SK-N-SH treated with all-trans-retinoic acid at 6 μM for 48 hours (cell line): ENCODE measurements around the gene ZNF618.

Source experiments
- ATAC-seq: fragments of 200-7000 bp; cut with Tn5 transposase; 3 replicates; pipeline ENCODE4 v1.9.1; 2020; ENCODE audit warnings: mild to moderate bottlenecking, moderate library complexity
- ARNTL ChIP-seq: fragments of 450-650 bp; formaldehyde crosslinking; IDR thresholded peaks from 2 replicates; pipeline ENCODE4 v1.5.0; 2020; ENCODE audit warnings: low read depth, mild to moderate bottlenecking, moderate library complexity, borderline replicate concordance
- BACH2 ChIP-seq: fragments of 250-450 bp; sonication (Bioruptor Pico); IDR thresholded peaks from 2 replicates; pipeline ENCODE4 v1.9.0; 2021; ENCODE audit warnings: mild to moderate bottlenecking, borderline replicate concordance
- ESRRG ChIP-seq: fragments of 250-450 bp; sonication (Bioruptor Pico); IDR thresholded peaks from 2 replicates; pipeline ENCODE4 v1.6.1; 2021; ENCODE audit warnings: mild to moderate bottlenecking
- GLIS3 ChIP-seq: fragments of 250-450 bp; sonication (Bioruptor Pico); IDR thresholded peaks from 2 replicates; pipeline ENCODE4 v1.5.0; 2020; ENCODE audit warnings: mild to moderate bottlenecking, moderate library complexity
- ISL1 ChIP-seq: fragments of 250-450 bp; sonication (Bioruptor Pico); IDR thresholded peaks from 2 replicates; pipeline ENCODE4 v2.1.2; 2022; ENCODE audit warnings: mild to moderate bottlenecking, moderate library complexity
- OSR1 ChIP-seq: fragments of 250-450 bp; sonication (Bioruptor Pico); IDR thresholded peaks from 2 replicates; pipeline ENCODE4 v1.8.0; 2022; ENCODE audit warnings: moderate library complexity, mild to moderate bottlenecking, inconsistent platforms
- PPARA ChIP-seq: fragments of 250-450 bp; sonication (Bioruptor Pico); IDR thresholded peaks from 2 replicates; pipeline ENCODE4 v1.5.0; 2020; ENCODE audit warnings: mild to moderate bottlenecking, borderline replicate concordance
- RARB ChIP-seq: fragments of 250-450 bp; sonication (Bioruptor Pico); IDR thresholded peaks from 2 replicates; pipeline ENCODE4 v1.8.0; 2021; ENCODE audit warnings: mild to moderate bottlenecking, moderate library complexity
- SNAI2 ChIP-seq: fragments of 250-450 bp; sonication (Bioruptor Pico); IDR thresholded peaks from 2 replicates; pipeline ENCODE4 v1.5.0; 2020; ENCODE audit warnings: mild to moderate bottlenecking, moderate library complexity
- TCF4 ChIP-seq: fragments of 250-450 bp; sonication (Bioruptor Pico); IDR thresholded peaks from 2 replicates; pipeline ENCODE4 v1.8.0; 2021; ENCODE audit warnings: mild to moderate bottlenecking, moderate library complexity, borderline replicate concordance
- TOX ChIP-seq: fragments of 250-450 bp; sonication (Bioruptor Pico); IDR thresholded peaks from 2 replicates; pipeline ENCODE4 v1.8.0; 2021; ENCODE audit warnings: mild to moderate bottlenecking, moderate library complexity, borderline replicate concordance
- ZFP3 ChIP-seq: fragments of 250-450 bp; sonication (Bioruptor Pico); IDR thresholded peaks from 2 replicates; pipeline ENCODE4 v1.5.0; 2020; ENCODE audit warnings: mild to moderate bottlenecking, moderate library complexity
- ZFP30 ChIP-seq: fragments of 450-650 bp; formaldehyde crosslinking; IDR thresholded peaks from 2 replicates; pipeline ENCODE4 v1.5.0; 2022; ENCODE audit warnings: mild to moderate bottlenecking, moderate library complexity
- ZNF565 ChIP-seq: fragments of 450-650 bp; formaldehyde crosslinking; conservative IDR thresholded peaks from 2 replicates; pipeline ENCODE4 v1.5.0; 2020; ENCODE audit warnings: low read depth, mild to moderate bottlenecking, moderate library complexity
- ZNF70 ChIP-seq: fragments of 450-650 bp; formaldehyde crosslinking; IDR thresholded peaks from 2 replicates; pipeline ENCODE4 v1.5.0; 2020; ENCODE audit warnings: mild to moderate bottlenecking, moderate library complexity
- ZNF8 ChIP-seq: fragments of 450-650 bp; formaldehyde crosslinking; IDR thresholded peaks from 2 replicates; pipeline ENCODE4 v1.5.0; 2020; ENCODE audit warnings: mild to moderate bottlenecking, moderate library complexity
- TF ChIP-seq, protein P1 (sequence below): fragments of 250-450 bp; sonication (Bioruptor Pico); IDR thresholded peaks from 2 replicates; pipeline ENCODE4 v1.8.0; 2021; ENCODE audit warnings: low read depth, mild to moderate bottlenecking, moderate library complexity, borderline replicate concordance
- TF ChIP-seq, protein P2 (sequence below): fragments of 250-450 bp; sonication (Bioruptor Pico); IDR thresholded peaks from 2 replicates; pipeline ENCODE4 v1.5.0; 2020; ENCODE audit warnings: mild to moderate bottlenecking, moderate library complexity
- TF ChIP-seq, protein P3 (sequence below): fragments of 250-450 bp; sonication (Bioruptor Pico); IDR thresholded peaks from 2 replicates; pipeline ENCODE4 v1.8.0; 2020; ENCODE audit warnings: mild to moderate bottlenecking, moderate library complexity, borderline replicate concordance
- TF ChIP-seq, protein P4 (sequence below): fragments of 250-450 bp; sonication (Bioruptor Pico); IDR thresholded peaks from 2 replicates; pipeline ENCODE4 v1.5.1; 2021; ENCODE audit warnings: mild to moderate bottlenecking, moderate library complexity

ZNF618 gene

DNA sequence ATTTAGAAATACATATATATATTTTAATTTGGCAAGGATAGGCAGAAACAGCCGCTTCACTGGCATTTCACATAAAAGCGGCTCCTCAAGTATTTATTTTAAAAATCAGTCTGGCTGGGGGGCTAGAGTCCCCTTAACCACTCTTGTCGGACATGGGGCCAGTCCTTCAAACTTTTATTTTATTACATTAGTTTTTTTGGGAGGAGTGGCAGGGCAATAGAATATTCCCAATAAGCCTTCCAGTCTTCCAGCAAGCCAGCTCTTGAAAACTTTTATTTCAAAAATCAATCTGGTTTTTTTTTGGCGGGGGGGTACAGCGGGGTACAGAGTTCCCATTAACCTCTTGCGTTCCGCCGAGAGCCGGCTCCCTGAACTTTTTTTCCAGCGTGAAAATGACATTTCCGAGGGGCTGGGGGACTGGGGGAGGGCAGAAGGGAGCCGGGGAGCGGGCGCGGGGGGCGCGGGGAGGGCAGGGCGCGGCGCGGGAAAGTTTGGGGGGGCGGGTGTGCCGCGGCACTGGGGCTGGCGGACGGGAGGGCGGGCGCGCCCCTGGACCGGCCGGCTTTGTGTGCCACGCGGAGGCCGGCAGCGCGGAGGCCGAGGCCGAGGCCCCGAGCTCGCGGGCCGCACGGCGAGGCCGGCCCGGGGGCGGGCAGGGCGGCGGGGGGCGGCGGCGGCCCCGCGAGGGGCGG lies 504 bp upstream of the ZNF618 start (continued):
- TF ChIP-seq, protein P1, sequence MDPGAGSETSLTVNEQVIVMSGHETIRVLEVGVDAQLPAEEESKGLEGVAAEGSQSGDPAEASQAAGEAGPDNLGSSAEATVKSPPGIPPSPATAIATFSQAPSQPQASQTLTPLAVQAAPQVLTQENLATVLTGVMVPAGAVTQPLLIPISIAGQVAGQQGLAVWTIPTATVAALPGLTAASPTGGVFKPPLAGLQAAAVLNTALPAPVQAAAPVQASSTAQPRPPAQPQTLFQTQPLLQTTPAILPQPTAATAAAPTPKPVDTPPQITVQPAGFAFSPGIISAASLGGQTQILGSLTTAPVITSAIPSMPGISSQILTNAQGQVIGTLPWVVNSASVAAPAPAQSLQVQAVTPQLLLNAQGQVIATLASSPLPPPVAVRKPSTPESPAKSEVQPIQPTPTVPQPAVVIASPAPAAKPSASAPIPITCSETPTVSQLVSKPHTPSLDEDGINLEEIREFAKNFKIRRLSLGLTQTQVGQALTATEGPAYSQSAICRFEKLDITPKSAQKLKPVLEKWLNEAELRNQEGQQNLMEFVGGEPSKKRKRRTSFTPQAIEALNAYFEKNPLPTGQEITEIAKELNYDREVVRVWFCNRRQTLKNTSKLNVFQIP, result no peak
- no peak for TF ChIP-seq PPARA (CRISPR knock-in tag)

DNA sequence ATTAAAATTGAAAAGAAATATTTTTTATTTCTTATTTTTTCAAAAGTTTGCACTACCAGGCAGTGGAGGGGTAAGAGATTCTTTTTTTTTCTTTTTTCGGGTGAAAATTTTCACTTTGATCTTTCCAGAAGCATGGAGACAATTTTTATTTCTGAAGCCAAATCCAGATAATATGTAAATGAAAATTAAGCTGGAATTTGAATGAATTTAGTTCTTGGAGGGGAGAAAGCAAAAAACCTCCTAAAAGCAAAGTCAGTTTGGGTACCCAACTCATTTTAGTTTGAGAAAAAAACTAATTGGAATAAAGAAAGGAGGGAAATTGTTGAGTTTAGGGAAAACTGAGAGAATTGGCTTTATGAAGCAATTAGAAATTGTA lies 872 bp downstream of the ZNF618 start:
- no peak for ATAC-seq
- no peak for TF ChIP-seq TCF4 (CRISPR knock-in tag)
- TF ChIP-seq, all 23 proteins: peak for 0

DNA sequence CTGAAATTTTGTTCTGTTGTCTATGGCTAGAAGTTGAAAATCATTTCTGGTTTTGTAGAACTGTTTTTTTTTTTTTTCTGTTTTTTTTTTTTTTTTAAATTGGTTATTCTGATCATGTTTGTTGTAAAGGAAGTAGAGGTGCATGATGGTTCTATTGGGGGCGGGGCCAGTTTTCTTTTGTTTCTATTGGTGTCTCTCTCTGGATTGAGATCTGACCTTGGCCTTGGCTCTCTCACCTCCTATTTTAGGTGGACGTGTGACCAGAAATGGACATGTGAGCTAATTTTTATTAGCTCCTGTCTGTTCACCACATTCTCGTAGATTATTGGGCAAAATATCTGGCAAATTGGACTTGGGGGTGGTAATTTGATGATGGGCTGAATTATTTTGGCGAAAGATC lies 3.2 kb downstream of the ZNF618 start:
- no peak for TF ChIP-seq TCF4 (CRISPR knock-in tag)
- TF ChIP-seq, protein P2, sequence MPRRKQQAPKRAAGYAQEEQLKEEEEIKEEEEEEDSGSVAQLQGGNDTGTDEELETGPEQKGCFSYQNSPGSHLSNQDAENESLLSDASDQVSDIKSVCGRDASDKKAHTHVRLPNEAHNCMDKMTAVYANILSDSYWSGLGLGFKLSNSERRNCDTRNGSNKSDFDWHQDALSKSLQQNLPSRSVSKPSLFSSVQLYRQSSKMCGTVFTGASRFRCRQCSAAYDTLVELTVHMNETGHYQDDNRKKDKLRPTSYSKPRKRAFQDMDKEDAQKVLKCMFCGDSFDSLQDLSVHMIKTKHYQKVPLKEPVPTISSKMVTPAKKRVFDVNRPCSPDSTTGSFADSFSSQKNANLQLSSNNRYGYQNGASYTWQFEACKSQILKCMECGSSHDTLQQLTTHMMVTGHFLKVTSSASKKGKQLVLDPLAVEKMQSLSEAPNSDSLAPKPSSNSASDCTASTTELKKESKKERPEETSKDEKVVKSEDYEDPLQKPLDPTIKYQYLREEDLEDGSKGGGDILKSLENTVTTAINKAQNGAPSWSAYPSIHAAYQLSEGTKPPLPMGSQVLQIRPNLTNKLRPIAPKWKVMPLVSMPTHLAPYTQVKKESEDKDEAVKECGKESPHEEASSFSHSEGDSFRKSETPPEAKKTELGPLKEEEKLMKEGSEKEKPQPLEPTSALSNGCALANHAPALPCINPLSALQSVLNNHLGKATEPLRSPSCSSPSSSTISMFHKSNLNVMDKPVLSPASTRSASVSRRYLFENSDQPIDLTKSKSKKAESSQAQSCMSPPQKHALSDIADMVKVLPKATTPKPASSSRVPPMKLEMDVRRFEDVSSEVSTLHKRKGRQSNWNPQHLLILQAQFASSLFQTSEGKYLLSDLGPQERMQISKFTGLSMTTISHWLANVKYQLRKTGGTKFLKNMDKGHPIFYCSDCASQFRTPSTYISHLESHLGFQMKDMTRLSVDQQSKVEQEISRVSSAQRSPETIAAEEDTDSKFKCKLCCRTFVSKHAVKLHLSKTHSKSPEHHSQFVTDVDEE (CRISPR knock-in tag), result no peak
- ATAC-seq, result no peak

DNA sequence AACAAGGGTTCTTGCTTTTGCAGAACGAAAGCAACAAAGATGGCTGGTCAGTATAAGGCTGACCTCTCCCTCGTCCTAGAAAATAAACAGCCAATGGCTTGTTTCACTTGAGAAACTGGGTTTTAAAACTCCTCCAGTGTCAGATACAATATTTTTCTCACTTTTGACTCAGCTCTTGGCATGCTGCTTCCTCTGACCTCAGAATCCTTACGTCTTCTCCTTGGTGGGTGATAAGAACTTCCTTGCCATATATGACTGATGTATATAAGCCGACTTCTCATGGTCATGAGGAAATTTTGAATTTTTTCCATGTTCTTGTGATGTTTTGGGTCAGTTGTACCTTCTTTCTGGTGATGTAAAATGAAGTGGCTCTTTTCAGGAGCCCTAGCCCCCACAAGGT lies 3.8 kb downstream of the ZNF618 start:
- no peak for ATAC-seq
- no peak for TF ChIP-seq ZNF565 (CRISPR knock-in tag)
- no peak for TF ChIP-seq RARB (CRISPR knock-in tag)
- TF ChIP-seq, protein P3, sequence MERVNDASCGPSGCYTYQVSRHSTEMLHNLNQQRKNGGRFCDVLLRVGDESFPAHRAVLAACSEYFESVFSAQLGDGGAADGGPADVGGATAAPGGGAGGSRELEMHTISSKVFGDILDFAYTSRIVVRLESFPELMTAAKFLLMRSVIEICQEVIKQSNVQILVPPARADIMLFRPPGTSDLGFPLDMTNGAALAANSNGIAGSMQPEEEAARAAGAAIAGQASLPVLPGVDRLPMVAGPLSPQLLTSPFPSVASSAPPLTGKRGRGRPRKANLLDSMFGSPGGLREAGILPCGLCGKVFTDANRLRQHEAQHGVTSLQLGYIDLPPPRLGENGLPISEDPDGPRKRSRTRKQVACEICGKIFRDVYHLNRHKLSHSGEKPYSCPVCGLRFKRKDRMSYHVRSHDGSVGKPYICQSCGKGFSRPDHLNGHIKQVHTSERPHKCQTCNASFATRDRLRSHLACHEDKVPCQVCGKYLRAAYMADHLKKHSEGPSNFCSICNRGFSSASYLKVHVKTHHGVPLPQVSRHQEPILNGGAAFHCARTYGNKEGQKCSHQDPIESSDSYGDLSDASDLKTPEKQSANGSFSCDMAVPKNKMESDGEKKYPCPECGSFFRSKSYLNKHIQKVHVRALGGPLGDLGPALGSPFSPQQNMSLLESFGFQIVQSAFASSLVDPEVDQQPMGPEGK (CRISPR knock-in tag), result no peak
- TF ChIP-seq, protein P4, sequence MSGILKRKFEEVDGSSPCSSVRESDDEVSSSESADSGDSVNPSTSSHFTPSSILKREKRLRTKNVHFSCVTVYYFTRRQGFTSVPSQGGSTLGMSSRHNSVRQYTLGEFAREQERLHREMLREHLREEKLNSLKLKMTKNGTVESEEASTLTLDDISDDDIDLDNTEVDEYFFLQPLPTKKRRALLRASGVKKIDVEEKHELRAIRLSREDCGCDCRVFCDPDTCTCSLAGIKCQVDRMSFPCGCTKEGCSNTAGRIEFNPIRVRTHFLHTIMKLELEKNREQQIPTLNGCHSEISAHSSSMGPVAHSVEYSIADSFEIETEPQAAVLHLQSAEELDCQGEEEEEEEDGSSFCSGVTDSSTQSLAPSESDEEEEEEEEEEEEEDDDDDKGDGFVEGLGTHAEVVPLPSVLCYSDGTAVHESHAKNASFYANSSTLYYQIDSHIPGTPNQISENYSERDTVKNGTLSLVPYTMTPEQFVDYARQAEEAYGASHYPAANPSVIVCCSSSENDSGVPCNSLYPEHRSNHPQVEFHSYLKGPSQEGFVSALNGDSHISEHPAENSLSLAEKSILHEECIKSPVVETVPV (CRISPR knock-in tag), result no peak
- TF ChIP-seq OSR1 (CRISPR knock-in tag), result no peak
- no peak for TF ChIP-seq ISL1 (CRISPR knock-in tag)
- no peak for TF ChIP-seq ZNF8 (CRISPR knock-in tag)
- TF ChIP-seq ZFP3 (CRISPR knock-in tag), result no peak
- TF ChIP-seq ESRRG, result no peak
- TF ChIP-seq BACH2, result no peak
- no peak for TF ChIP-seq ARNTL (CRISPR knock-in tag)
- TF ChIP-seq TOX, result no peak
- TF ChIP-seq ZFP30 (CRISPR knock-in tag), result no peak
- TF ChIP-seq GLIS3 (CRISPR knock-in tag), result no peak

DNA sequence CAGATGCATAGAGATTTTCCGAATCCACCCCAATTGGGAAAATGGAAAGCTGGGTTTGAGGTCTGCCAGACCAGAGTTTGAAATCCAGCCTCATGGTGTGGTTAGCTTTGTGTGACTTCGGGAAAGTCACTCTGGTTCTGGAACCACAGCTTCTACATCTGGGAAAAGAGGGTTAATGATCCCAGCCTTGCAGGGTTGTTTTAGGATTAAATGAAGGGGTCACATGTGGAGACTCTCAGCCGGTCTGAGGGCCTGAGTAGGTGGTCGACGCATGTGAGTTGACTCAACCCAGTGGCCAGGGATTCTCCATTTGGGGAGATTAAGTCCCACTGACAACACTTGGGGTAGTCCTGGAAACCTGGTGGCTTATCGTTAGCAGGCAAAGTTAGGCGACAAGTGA lies 6.1 kb downstream of the ZNF618 start:
- ATAC-seq, result no peak
- no peak for TF ChIP-seq ZNF8 (CRISPR knock-in tag)
- TF ChIP-seq, protein P2 (CRISPR knock-in tag), result no peak
- no peak for TF ChIP-seq SNAI2
- TF ChIP-seq, protein P4 (CRISPR knock-in tag), result no peak
- no peak for TF ChIP-seq GLIS3 (CRISPR knock-in tag)
- TF ChIP-seq ARNTL (CRISPR knock-in tag), result no peak
- TF ChIP-seq ZNF70 (CRISPR knock-in tag), result no peak
